Liver (tissue), 3 donors: Measurements from ENCODE around the gene TOX2.

Experiments
- EGR1 ChIP-seq, 2 donors: IDR thresholded peaks; 2 replicates each; pipeline ENCODE4 v1.6.1; 2016 to 2018; ENCODE audit warnings: antibody characterized with exemption in 2 of 2, low read depth in 2 of 2
- GABPA ChIP-seq, 2 donors: IDR thresholded peaks in 1 of 2; conservative IDR thresholded peaks in 1 of 2; 2 replicates each; pipeline ENCODE4 v1.6.1; 2016; ENCODE audit warnings: antibody characterized with exemption in 2 of 2, mild to moderate bottlenecking in 1 of 2, moderate library complexity in 1 of 2
- JUND ChIP-seq, 2 donors: IDR thresholded peaks; 2 replicates each; pipeline ENCODE4 v1.6.1; 2016; ENCODE audit warnings: antibody characterized with exemption in 2 of 2
- TAF1 ChIP-seq: conservative IDR thresholded peaks from 2 replicates; pipeline ENCODE4 v1.6.1; 2016; ENCODE audit warnings: antibody characterized with exemption, mild to moderate bottlenecking
- TF ChIP-seq, protein P1 (sequence below): fragments of 150-350 bp; IDR thresholded peaks from 2 replicates; pipeline ENCODE4 v1.5.1; 2017; ENCODE audit warnings: improper control_type of control experiment, low read depth, low read length; ENCODE audit not compliant: missing input control
- TF ChIP-seq, protein P2 (sequence below): IDR thresholded peaks from 2 replicates; pipeline ENCODE4 v1.6.1; 2016; ENCODE audit warnings: antibody characterized with exemption, mild to moderate bottlenecking
- donor health status: healthy.
- donor health status: healthy.

DNA sequence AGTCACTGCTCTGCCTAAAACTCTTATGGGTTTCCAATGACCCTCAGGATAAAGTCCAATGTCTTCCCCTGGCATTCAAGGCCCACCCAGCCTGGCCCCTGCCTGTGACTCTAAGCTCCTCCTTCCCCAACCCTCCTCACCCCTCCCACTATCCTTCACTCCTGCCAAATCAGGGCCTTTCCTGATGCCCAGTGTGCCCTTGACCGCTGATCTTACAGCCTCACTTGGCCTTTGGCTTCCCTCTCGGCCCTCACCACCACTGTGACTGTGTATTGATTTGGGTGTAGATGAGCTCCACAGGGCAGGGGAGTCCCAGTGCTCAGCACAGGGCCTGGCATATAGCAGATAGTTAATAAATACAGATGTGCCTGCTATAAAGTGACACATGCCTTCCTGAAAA is 115.7 kb downstream of the TOX2 start:
- TF ChIP-seq, protein P1, sequence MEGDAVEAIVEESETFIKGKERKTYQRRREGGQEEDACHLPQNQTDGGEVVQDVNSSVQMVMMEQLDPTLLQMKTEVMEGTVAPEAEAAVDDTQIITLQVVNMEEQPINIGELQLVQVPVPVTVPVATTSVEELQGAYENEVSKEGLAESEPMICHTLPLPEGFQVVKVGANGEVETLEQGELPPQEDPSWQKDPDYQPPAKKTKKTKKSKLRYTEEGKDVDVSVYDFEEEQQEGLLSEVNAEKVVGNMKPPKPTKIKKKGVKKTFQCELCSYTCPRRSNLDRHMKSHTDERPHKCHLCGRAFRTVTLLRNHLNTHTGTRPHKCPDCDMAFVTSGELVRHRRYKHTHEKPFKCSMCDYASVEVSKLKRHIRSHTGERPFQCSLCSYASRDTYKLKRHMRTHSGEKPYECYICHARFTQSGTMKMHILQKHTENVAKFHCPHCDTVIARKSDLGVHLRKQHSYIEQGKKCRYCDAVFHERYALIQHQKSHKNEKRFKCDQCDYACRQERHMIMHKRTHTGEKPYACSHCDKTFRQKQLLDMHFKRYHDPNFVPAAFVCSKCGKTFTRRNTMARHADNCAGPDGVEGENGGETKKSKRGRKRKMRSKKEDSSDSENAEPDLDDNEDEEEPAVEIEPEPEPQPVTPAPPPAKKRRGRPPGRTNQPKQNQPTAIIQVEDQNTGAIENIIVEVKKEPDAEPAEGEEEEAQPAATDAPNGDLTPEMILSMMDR, result no peak
- no peak for TF ChIP-seq GABPA (IDR thresholded peaks at IDR 0.05 in 1 of 2, conservative IDR thresholded peaks at IDR 0.05 in 1 of 2)
- TF ChIP-seq JUND (IDR thresholded peaks at IDR 0.05), result no peak
- TF ChIP-seq EGR1 (IDR thresholded peaks at IDR 0.05; ENCODE audit: low read depth in 2 of 2), result no peak
- TF ChIP-seq TAF1, result no peak
- TF ChIP-seq, protein P2, sequence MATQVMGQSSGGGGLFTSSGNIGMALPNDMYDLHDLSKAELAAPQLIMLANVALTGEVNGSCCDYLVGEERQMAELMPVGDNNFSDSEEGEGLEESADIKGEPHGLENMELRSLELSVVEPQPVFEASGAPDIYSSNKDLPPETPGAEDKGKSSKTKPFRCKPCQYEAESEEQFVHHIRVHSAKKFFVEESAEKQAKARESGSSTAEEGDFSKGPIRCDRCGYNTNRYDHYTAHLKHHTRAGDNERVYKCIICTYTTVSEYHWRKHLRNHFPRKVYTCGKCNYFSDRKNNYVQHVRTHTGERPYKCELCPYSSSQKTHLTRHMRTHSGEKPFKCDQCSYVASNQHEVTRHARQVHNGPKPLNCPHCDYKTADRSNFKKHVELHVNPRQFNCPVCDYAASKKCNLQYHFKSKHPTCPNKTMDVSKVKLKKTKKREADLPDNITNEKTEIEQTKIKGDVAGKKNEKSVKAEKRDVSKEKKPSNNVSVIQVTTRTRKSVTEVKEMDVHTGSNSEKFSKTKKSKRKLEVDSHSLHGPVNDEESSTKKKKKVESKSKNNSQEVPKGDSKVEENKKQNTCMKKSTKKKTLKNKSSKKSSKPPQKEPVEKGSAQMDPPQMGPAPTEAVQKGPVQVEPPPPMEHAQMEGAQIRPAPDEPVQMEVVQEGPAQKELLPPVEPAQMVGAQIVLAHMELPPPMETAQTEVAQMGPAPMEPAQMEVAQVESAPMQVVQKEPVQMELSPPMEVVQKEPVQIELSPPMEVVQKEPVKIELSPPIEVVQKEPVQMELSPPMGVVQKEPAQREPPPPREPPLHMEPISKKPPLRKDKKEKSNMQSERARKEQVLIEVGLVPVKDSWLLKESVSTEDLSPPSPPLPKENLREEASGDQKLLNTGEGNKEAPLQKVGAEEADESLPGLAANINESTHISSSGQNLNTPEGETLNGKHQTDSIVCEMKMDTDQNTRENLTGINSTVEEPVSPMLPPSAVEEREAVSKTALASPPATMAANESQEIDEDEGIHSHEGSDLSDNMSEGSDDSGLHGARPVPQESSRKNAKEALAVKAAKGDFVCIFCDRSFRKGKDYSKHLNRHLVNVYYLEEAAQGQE, result no peak
